ENCODE measurements around the gene GSDME.

GSDME gene

DNA sequence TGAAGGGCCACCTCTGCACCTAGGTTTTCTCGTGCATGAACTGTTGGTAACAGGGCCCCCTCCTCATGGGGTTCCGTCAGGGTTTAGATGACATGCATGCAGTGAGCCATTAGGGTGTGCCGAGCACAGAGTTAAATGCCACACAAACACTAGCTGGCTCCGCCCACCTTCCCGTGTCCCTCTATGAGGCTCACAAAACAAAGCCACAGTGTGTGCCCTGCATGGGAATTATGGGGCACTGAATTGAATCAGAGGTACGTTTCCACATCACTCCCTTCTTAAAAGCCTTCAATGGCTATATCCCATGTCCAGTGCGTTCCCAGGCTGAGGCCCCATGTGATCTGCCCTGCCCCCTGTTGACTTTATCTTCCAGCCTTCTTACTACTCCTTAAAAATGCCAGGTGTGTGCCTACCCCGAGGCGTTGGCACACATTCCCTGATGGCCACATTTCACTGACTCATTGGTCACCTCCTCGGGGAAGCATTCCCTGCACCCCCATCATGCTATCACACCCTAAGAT, 35.7 kb downstream of the GSDME start:
- FAIRE-seq, result no peak

GRCh38 chr7:24720283-24720682, 37.0 kb downstream of the GSDME start:
- no peak for FAIRE-seq

- no peak for FAIRE-seq
Measured at GRCh38 chr7:24718977-24719491, 38.2 kb downstream of the GSDME start.

DNA sequence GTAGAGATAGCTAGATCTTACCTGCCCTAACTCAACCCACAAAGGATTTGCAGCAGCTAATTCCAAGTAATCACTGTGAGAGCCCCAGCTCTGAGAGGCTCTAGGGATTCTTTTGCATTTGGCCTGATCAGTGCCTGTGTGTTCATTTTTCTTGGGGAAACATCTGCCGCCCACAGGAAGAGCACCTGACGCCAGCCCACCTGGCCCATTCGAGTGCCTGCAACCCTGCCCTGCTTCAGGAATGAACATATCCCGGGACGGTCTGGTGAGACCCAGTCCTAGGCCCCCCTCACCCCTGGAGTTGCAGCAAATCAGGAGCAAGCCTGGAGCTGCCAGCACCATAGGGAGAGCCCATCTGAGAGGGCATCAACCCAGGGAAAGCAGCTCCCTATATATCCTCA, 38.8 kb downstream of the GSDME start:
- FAIRE-seq, result no peak

- no peak for FAIRE-seq
Measured at GRCh38 chr7:24717694-24718320, 39.5 kb downstream of the GSDME start.

- FAIRE-seq, result no peak
Measured at GRCh38 chr7:24717247-24717622, 40.0 kb downstream of the GSDME start.

DNA sequence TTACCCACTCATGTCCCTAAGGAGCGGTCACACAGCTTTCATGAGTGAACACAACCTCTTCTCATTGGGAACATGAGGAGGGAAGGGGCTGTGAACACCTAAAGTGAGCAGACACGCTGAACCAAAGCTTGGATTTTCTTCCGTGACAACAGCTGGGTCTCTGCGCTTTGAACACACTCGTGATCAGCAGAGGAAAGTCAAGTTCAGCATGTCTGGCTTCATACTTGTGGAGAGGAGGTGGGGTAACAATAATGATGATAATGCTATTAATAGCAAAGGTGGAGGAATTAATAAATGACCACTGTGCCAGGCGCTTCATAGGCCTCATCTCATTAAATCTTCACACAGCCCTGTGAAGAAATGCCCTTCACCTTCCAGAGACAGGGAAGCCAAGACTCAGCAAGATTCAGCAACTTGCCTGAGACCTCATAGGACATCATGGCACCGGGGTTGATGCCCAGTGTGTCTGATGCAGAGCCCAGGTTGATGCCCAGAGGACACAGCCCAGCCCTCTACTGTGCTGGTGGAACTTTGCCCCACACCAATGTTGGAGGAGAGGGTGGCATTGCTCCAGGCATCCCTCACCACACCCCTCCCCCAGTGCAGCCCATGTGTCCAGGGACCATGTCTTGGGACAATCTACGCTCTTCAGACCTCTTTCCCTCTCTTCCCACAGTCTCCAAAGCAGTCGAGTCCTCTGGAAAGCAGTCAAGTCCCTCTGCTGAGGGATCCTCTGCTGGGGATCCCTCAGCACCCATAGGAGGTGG, 40.6 kb downstream of the GSDME start:
- FAIRE-seq, result no peak

- no peak for FAIRE-seq
Measured at GRCh38 chr7:24715661-24716479, 41.4 kb downstream of the GSDME start.

DNA sequence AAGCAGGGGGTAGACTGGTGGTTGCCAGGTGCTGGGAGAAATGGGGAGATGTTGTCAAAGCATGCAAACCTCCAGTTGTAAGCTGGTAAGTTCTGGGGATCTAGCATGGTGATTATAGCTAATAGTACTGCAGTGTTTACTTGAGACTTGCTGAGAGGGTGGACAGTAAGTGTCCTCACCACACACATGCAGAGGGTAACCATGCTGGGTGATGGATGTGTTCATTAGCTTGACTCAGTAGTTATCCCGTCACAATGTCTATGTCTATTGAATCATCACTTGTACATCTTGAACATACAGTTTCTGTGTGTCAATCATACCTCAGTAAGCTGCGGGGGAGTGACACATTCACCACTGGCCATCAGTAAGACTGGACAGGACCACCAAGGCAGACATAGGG, 42.1 kb downstream of the GSDME start:
- no peak for FAIRE-seq

DNA sequence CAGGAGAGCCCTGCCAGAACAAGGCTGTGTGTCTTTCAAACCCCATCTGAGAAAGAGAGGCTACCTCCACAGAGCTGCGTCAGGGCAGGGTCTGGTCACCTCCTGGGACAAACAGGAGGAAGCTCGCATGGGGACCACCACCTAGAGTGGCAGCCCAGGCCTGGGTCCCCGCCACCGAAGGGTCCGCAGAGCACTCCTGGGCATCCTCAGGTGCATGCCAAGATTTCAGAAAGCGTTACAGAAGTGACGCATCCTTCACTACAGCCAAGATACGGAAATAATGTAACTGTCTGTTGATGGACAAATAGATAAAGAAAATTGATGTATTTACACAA, 42.6 kb downstream of the GSDME start:
- FAIRE-seq, result no peak

GRCh38 chr7:24713850-24714675, 43.2 kb downstream of the GSDME start:
- no peak for FAIRE-seq

- no peak for FAIRE-seq
Measured at GRCh38 chr7:24713039-24713793, 44.0 kb downstream of the GSDME start.

- FAIRE-seq, result no peak
Measured at GRCh38 chr7:24709585-24710360, 47.5 kb downstream of the GSDME start.

DNA sequence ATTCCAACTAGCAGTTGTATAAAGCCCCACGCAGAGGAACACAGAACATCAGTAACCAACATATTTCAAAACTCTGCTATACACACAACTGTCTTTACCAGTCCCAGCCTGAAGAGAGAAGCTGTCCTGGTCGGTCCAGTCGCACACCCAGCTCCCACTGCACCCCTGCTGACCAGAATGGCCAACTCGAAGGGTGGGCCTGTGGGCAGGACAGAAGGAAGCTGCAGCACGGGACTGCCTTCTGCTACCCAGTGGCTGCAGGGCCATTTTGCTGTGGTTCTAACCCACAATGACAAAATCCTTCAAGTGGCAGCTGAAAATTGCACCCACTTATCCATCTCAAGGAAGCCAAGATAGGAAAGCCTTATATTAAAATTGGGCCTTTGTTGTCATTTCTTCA, 48.2 kb downstream of the GSDME start:
- FAIRE-seq, result no peak

DNA sequence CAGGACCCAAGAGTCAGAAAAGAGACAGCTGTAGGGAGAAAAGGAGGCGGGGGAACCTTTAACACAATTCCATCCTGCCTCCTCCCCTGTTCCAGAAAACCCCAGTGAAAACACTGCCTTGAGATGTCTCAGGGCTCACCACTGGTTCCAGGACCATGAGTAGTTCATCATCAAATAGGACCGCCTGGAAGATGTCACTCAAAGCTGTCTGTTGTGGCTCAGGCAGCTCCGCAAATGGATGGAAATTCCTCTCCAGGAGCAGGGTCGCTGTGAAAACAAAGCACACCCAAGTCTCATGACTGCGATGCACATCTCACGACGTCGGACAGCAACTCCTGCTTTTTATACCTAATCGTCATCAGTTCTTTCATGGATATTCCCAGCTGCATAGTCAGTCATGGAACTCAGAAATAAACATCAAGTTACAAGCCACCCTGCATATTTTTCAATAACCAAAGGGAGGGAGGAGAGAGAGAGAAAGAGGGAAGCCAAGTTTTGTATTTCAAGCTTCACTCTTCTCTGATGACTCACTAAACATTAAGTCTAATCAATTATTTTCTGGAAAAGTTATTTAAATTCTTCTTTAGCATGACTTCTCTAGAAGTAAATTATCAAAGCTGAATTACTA, 49.2 kb downstream of the GSDME start:
- FAIRE-seq, result no peak

- no peak for FAIRE-seq
Measured at GRCh38 chr7:24706211-24707170, 50.8 kb downstream of the GSDME start.

GRCh38 chr7:24705461-24705954, 51.8 kb downstream of the GSDME start:
- FAIRE-seq, result no peak

- no peak for FAIRE-seq
Measured at GRCh38 chr7:24704311-24704710, 53.0 kb downstream of the GSDME start.

DNA sequence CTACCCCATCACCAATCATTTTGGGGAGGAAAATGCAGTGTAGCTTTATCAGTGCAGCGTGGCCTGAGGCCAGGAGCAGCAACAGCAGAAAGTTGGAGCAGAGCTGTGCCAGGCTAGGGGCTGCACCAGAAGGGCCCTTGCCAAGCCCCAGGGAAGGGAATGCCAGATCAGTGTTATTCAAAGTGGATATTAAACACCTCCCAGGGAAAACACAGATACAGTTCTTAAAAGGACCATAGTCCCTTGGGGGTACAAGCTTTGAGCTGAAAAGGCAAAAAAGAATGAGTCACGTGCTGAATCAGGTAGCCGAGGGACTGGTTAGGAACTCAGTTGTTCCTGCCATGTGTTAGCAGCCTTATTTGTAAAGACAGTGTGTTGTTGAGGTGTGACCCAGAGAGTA, 54.0 kb downstream of the GSDME start:
- FAIRE-seq, result no peak

Data from endometrium (tissue), 2 donors.